Measurements from ENCODE around the gene NAB2. TPM values are rescaled to one million over a fixed set of nuclear protein-coding genes. Genes with fewer than 3 reads are reported as not detected.
A peak's percentile ranks its signal among the peaks of the same experiment; 100 is the strongest.

The NAB2 gene
- polyA plus RNA-seq, 2 of the 4 experiments (the other 2 are of a cell fraction): 8.6 to 9.8 TPM

- 87% methylated on average over 5 of the region's 5 CpGs for WGBS (ENCODE audit: missing lambda C conversion rate)
- no peak for ATAC-seq
- Histone ChIP-seq H3K4me2 (no peak overlapping the region), H3K9me3 (no peaks in the 10 kb centered on the region), H3K4me1 (peaks cover 15% of the 10 kb centered on the region; the same call in 2 of the 3 replicates), H3K27ac (no peak overlapping the region), H3K4me3 (no peak overlapping the region)
- FAIRE-seq: no peak
- TF ChIP-seq KDM5A (IDR thresholded peaks at IDR 0.05): no peak
- no peak for TF ChIP-seq PHF8 (IDR thresholded peaks at IDR 0.05; ENCODE audit: borderline replicate concordance, low read depth)
- no peak for TF ChIP-seq CTCF (IDR thresholded peaks at IDR 0.05)
- no peak for TF ChIP-seq ZNF302 (CRISPR knock-in tag; IDR thresholded peaks at IDR 0.05)
- no peak for TF ChIP-seq HEYL (CRISPR knock-in tag; IDR thresholded peaks at IDR 0.05)
- no peak for TF ChIP-seq FOSB (CRISPR knock-in tag; IDR thresholded peaks at IDR 0.05)
- no peak for TF ChIP-seq NR3C1 (IDR thresholded peaks at IDR 0.05)
- no peak for TF ChIP-seq RCOR1 (IDR thresholded peaks at IDR 0.05; ENCODE audit: low read depth, low read length)
- TF ChIP-seq KDM1A (IDR thresholded peaks at IDR 0.05; ENCODE audit: low read depth): no peak
- no peak for TF ChIP-seq REST (IDR thresholded peaks at IDR 0.05)
- TF ChIP-seq POLR2AphosphoS2 (conservative IDR thresholded peaks at IDR 0.05; ENCODE audit: low read length): no peak
- TF ChIP-seq GATA3 (IDR thresholded peaks at IDR 0.05; ENCODE audit: borderline replicate concordance): no peak
- TF ChIP-seq TP53 (CRISPR knock-in tag; IDR thresholded peaks at IDR 0.05): no peak
- ChIA-PET POLR2A (interaction anchor here (1.4 to 6.8 kb wide), 3 partner anchors 10 to 19 kb away, joined by 6 to 143 read pairs (median 7); partner anchors contain the start of genes NEMP1 and STAT6), CTCF (interaction anchor here (0.7 to 18.3 kb wide), 20 partner anchors 9 to 337 kb away, joined by 3 to 330 read pairs (median 4); partner anchors contain the start of genes MYO1A, NEMP1, STAT6 and ZBTB39)
- no peak for DNase-seq (ENCODE audit: low read depth in 1 of 2, low spot score in 1 of 2)
Observed at GRCh38 chr12:57092529-57092862, 3.6 kb downstream of the NAB2 start.

GRCh38 chr12:57092876-57093414 lies 4.0 kb downstream of the NAB2 start:
- CTCF ChIA-PET: interaction anchor here (0.7 to 18.3 kb wide), 17 partner anchors 9 to 105 kb away, joined by 3 to 330 read pairs (median 8); partner anchors contain the start of genes MYO1A, NEMP1, STAT6 and ZBTB39
- 82% methylated on average over 3 of the region's 4 CpGs for WGBS (ENCODE audit: missing lambda C conversion rate)
- POLR2A ChIA-PET: interaction anchor here (2.1 to 6.8 kb wide), 2 partner anchors 14 to 18 kb away, joined by 7 to 143 read pairs; partner anchors contain the start of genes NEMP1 and STAT6
- FAIRE-seq (no peak), DNase-seq (ENCODE audit: low read depth in 1 of 2, low spot score in 1 of 2) (no peak), ATAC-seq (no peak)
- no peak overlapping the region for H3K4me2 ChIP-seq
- no peak overlapping the region for H3K4me3 ChIP-seq
- no peak overlapping the region for H3K27ac ChIP-seq
- no peak for TF ChIP-seq MAZ (IDR thresholded peaks at IDR 0.05; ENCODE audit: borderline replicate concordance, low read depth, low read length)
- TF ChIP-seq SMC3 (IDR thresholded peaks at IDR 0.05): peak; percentile 71; the same call in 2 of the 3 replicates
- no peaks in the 10 kb centered on the region for H3K9me3 ChIP-seq
- H3K4me1 ChIP-seq: peaks cover 14% of the 10 kb centered on the region; the same call in 2 of the 3 replicates

Data from A549 (cell line).